SHP77 (cell line): Measurements from ENCODE around the gene HCST.

Source experiments
- DNase-seq, 2 experiments: peaks; one replicate each; lab custom pipeline; 2025; lab: John Stamatoyannopoulos, UW

HCST gene

DNA sequence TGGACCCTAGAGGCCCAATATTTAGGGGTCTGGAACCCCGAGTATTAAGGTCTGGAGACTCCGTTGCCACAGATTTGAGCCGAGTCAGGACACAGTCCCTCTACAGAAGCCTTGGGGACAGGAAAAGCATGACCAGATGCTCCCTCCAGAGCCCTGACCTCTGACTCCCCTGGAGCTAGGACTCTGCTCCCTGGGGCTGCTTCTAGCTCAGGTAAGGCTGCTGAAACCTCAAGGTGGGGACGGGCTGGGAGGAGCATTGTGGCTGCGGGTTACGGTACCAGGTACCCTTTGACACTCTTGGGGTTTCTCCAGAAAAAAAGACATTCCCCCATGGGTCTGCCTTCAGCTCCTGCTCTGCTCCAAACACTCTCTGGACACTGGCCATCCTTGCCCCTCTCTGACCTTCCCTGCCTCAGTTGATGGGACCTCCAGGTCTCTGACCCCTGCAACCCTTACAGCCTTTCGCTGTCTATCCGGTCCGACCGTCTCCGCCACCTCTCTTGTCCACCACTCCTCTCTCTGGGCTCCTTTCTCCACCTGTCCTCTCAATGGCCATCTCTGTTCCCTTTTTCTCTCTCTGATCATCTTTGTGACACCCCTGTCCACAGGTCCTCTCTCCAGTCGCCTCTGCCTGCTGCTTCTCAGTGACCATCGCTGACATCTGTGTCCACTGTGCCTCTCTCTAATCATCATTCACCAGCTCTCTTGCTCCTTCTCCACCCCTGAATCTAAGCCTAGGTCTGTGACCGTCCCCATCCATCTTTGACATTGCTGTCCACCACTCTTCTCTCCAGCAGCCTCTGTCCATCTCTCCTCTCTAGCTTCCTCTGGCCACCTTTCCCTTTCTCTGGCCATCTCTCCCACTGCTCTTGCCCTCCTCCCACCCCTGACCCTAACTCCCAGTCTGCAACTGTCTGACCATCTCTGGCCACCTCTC is 35.3 kb downstream of the HCST start:
- no peak for DNase-seq

DNA sequence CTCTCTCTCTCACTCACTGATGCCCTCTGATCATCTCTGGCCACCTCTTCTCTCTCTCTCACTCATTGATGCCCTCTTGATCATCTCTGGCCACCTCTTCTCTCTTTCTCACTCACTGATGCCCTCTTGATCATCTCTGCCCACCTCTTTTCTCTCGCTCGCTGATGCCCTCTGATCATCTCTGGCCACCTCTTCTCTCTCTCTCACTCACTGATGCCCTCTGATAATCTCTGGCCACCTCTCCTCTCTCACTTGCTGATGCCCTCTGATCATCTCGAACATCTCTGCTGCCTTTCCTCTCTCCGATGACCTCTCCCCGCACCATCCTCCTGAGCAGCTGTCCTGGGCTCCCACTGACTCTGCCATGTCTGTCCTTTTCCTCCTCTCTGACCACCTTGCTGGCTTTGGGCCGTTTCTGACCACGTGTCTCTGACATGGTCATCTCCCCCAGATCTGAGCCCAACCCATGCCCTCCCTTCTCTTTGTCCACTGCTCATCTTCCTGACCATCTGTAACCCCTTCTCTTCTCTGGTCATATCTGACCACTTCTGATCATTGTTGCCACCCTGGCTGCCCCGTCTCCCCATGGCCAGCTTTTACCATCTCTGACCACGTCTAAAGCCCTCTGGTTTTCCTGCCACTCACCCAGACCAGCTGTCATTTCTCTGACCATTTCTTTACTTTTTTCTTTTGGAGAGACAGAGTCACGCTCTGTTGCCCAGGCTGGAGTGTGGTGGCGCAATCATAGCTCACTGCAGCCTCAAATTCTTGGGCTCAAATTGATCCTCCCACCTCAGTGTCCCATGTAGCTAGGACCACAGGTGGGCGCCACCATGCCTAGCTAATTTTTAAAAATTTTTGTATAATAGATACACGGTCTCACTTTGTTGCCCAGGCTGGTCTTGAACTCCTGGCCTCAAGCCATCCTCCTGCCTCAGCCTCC is 36.2 kb downstream of the HCST start:
- DNase-seq: no peak

DNA sequence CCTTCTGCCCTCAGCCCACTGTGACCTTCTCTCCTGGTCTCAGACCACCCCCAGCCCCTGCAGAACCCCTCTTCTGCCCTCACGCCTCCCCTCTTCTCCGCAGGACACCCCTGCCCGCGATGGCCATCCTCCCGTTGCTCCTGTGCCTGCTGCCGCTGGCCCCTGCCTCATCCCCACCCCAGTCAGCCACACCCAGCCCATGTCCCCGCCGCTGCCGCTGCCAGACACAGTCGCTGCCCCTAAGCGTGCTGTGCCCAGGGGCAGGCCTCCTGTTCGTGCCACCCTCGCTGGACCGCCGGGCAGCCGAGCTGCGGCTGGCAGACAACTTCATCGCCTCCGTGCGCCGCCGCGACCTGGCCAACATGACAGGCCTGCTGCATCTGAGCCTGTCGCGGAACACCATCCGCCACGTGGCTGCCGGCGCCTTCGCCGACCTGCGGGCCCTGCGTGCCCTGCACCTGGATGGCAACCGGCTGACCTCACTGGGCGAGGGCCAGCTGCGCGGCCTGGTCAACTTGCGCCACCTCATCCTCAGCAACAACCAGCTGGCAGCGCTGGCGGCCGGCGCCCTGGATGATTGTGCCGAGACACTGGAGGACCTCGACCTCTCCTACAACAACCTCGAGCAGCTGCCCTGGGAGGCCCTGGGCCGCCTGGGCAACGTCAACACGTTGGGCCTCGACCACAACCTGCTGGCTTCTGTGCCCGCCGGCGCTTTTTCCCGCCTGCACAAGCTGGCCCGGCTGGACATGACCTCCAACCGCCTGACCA is 37.2 kb downstream of the HCST start:
- no peak for DNase-seq

DNA sequence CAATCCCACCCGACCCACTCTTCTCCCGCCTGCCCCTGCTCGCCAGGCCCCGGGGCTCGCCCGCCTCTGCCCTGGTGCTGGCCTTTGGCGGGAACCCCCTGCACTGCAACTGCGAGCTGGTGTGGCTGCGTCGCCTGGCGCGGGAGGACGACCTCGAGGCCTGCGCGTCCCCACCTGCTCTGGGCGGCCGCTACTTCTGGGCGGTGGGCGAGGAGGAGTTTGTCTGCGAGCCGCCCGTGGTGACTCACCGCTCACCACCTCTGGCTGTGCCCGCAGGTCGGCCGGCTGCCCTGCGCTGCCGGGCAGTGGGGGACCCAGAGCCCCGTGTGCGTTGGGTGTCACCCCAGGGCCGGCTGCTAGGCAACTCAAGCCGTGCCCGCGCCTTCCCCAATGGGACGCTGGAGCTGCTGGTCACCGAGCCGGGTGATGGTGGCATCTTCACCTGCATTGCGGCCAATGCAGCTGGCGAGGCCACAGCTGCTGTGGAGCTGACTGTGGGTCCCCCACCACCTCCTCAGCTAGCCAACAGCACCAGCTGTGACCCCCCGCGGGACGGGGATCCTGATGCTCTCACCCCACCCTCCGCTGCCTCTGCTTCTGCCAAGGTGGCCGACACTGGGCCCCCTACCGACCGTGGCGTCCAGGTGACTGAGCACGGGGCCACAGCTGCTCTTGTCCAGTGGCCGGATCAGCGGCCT is 37.9 kb downstream of the HCST start:
- no peak for DNase-seq

DNA sequence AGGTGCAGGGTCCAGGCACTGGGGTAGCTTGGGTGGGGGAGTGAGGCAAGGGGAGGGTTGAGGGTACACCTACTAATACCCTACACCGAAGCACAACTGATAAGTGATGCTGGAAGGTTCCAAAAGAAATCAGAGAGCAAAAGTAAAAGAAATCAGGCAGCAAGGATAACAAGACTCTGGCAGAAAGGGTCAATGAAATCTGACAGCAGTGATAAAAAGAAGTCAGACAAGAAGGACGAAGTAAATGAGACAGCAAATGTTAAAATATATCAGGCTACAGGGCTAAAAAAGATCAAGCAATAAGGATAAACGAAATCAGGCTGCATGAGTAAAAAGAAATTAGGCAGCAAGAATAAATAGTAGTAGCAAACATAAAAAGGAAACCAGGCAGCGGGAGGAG is 38.5 kb downstream of the HCST start:
- no peak for DNase-seq

DNA sequence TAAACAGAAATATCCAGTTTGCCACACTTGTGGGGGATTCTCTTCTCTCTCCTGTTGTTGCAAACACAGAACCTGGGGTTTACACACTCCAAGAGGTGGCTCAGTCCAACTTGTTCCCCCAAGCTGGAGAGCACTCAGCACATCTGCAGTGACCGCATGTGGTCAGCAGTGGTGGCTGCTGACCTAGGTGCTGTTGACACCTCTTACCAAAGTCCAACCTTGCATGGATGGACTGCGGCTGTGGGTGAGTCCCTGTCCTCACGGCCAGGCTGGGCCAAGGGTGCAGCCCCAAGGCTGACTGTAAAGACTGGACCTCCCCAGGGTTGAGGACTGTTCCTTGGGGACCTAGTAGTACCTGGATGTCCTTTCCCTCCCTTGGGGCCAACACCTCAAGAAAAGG is 39.9 kb downstream of the HCST start:
- DNase-seq: no peak

DNA sequence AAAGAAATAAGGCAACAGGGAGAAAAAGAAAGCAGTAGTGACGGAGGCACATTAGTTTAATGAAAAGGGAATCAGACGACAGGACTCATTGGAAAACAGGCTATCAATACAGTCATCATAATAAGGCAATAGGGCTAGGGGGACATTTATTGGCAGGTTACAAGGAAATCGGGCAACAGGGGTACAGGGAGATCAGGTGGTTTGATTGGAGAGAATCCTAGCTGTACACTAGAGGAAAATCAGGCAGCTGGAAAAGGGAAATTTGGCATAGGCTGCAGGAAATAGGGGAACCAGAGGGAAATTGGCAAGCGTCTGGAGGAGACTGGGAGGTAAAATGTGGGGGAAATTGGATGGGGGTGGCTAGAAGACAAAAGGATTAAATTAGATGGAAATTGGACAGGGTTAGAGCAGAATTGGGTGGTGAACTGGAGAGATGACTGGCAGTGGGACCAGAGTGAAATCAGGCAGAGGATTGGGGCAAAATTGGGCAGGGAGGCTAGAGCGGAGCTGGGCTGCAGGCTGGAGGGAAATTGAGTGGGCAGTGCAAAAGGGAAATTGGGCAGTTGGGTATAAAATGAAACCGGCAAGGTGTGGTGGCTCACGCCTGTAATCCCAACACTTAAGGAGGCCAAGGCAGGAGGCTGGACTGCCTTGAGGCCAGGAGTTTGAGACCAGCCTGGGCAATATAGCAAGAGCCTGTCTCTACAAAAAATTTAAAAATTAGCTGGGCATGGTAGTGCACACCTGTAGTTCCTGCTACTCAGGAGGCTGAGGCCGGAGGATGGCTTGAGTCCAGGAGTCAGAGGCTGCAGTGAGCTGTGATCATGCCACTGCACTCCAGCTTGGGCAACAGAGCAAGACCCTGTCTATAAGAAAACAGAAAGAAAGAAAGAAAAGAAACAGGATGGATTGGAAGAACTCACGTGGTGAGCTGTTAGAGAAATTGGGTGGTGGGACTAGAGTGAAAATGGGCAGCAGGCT is 41.3 kb downstream of the HCST start:
- DNase-seq: no peak

DNA sequence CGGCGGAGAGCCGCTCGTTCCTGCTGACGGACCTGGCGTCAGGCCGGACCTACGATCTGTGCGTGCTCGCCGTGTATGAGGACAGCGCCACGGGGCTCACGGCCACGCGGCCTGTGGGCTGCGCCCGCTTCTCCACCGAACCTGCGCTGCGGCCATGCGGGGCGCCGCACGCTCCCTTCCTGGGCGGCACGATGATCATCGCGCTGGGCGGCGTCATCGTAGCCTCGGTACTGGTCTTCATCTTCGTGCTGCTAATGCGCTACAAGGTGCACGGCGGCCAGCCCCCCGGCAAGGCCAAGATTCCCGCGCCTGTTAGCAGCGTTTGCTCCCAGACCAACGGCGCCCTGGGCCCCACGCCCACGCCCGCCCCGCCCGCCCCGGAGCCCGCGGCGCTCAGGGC is 42.2 kb downstream of the HCST start:
- no peak for DNase-seq

DNA sequence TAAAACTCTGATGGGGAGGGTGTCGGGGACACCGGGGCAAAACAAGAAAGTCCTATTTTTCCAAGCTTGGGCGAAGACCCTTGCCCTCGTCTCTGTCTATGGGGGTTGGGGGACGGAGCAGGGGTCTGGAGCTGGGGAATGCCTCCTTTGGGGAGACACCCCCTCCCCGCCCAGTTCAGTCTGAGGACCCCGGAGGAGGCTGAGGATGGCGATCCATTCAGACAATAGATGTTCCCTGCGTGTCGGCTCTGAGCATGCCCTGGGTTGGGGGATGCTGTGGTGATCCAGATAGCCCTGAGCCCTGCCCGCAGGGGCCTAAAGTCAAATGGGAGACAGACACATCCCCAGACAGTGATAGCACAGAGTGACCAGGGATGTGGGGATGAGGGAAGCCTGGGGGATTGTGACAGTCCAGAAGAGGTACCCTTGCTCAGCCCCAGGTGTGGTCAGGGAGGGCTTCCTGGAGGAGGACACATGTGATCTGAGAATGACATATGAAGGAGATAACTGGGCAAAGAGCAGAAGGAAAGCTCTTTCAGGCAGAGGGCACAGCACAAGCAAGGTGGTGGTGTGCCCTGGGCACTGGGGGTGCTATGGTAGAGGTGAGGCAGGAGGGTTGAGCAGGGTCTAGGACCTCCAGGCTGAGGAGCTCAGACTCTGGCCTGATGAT is 42.9 kb downstream of the HCST start:
- DNase-seq: no peak

DNA sequence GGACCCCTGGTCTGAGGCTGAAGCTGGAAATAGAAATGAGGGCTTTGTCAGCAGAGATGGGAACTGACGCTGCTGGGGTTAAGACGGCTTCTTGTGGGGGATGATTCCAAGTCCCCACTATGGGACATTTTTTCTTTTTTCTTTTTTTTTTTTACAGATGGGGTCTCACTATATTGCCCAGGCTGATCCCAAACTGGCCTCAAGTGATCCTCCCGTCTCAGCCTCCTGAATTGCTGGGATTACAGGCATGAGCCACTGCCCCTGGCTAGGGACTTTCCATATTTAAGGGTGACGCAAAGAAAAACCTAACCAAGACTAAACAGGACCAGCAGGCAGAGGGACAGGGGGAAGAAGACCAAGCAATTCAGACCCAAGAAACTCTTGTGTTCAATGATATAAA is 43.9 kb downstream of the HCST start:
- DNase-seq: no peak

DNA sequence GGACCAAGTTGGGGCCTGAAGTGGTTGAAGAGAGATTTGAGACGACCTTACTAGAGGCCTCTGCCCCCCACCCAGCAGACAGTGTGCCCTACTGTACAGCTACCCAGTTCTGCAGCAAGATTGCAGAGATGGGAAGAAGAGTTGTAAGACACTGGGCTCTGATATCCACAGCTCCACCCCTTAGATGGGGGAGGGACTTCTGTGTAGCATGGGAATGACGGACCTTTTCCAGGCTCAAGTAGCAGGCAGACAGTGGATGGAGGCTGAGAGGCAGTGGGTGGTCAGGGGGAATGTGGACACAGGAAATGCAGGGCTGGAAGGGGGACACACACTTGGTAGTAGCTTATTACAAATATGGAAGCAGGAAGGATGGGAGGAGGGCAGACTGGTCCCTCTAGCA is 46.8 kb downstream of the HCST start:
- no peak for DNase-seq
